ENCODE measurements around the gene OGFOD2. TPM values are rescaled to one million over a fixed set of nuclear protein-coding genes. Genes with fewer than 3 reads are reported as not detected.
"Not testable (repeated sequence)": the region's sequence is repeated elsewhere in the genome, so short reads cannot be mapped to it uniquely, and the experiment has no call there.

The OGFOD2 gene
- 16.2 TPM for total RNA-seq
- long read RNA-seq, transcript OGFOD2-201 (7 exons, 1,780 nt): major isoform, 7 of 16 reads
- long read RNA-seq, partial matches to known transcripts: 2 of 16 reads
- long read RNA-seq, other reads (novel, unspliced or antisense): 4 of 16 reads

GRCh38 chr12:122974892-122975789 is at the start of gene OGFOD2:
TSS of gene OGFOD2 (plus strand) at chr12:122975244. CDS start at chr12:122975252, 8 bp downstream.
- ATAC-seq (peak; percentile 92), DNase-seq (ENCODE audit: missing footprints) (peak; percentile 95)
- intact Hi-C loops (cut with DNase I): no loop called here

GRCh38 chr12:122927756-122928403 is 47.2 kb upstream of the OGFOD2 start:
- no peak for ATAC-seq
- intact Hi-C loops (cut with DNase I): no loop called here
- peak; percentile 51 for DNase-seq (ENCODE audit: missing footprints)

GRCh38 chr12:122928404-122929147 is 46.5 kb upstream of the OGFOD2 start:
- intact Hi-C loops (cut with DNase I): no loop called here
- ATAC-seq (no peak), DNase-seq (ENCODE audit: missing footprints) (peak; percentile 14)

GRCh38 chr12:122929148-122929538 is 45.9 kb upstream of the OGFOD2 start:
- ATAC-seq: no peak
- intact Hi-C loops (cut with DNase I): no loop called here
- DNase-seq (ENCODE audit: missing footprints): peak; percentile 40

GRCh38 chr12:122929812-122930211 is 45.2 kb upstream of the OGFOD2 start:
- ATAC-seq (no peak), DNase-seq (ENCODE audit: missing footprints) (peak; percentile 48)
- intact Hi-C loops (cut with DNase I): no loop called here

GRCh38 chr12:122932207-122932606 is 42.8 kb upstream of the OGFOD2 start:
- intact Hi-C loops (cut with DNase I): no loop called here
- ATAC-seq (no peak), DNase-seq (ENCODE audit: missing footprints) (no peak)

- ATAC-seq (no peak), DNase-seq (ENCODE audit: missing footprints) (no peak)
- intact Hi-C loops (cut with DNase I): no loop called here
Observed at GRCh38 chr12:122934722-122935121, 40.3 kb upstream of the OGFOD2 start.

GRCh38 chr12:122935318-122935717 is 39.7 kb upstream of the OGFOD2 start:
- ATAC-seq (no peak), DNase-seq (ENCODE audit: missing footprints) (peak; percentile 42)
- intact Hi-C loops (cut with DNase I): no loop called here

GRCh38 chr12:122937622-122938091 is 37.4 kb upstream of the OGFOD2 start:
- DNase-seq (ENCODE audit: missing footprints) (no peak), ATAC-seq (no peak)

GRCh38 chr12:122939125-122939524 is 35.9 kb upstream of the OGFOD2 start:
- no peak for ATAC-seq
- intact Hi-C loops (cut with DNase I): no loop called here
- no peak for DNase-seq (ENCODE audit: missing footprints)

More at GRCh38 chr12:122937622-122938091, 37.4 kb upstream of the OGFOD2 start:
- intact Hi-C loops (cut with DNase I): no loop called here

GRCh38 chr12:122941351-122941750 is 33.7 kb upstream of the OGFOD2 start:
- not testable (repeated sequence) for DNase-seq (ENCODE audit: missing footprints); ATAC-seq
- intact Hi-C loops (cut with DNase I): loop anchor here (5.0 kb wide), 1 partner anchor 44 kb away; the partner anchor contains the start of gene VPS37B

- no peak for ATAC-seq
- intact Hi-C loops (cut with DNase I): loop anchor here (5.0 kb wide), 1 partner anchor 45 kb away; the partner anchor contains the start of gene VPS37B
- DNase-seq (ENCODE audit: missing footprints): peak; percentile 1
Observed at GRCh38 chr12:122942637-122943036, 32.4 kb upstream of the OGFOD2 start.

GRCh38 chr12:122943196-122943595 is 31.8 kb upstream of the OGFOD2 start:
- peak; percentile 51 for DNase-seq (ENCODE audit: missing footprints)
- no peak for ATAC-seq
- intact Hi-C loops (cut with DNase I): loop anchor here (5.0 kb wide), 1 partner anchor 46 kb away; the partner anchor contains the start of gene VPS37B

- ATAC-seq (no peak), DNase-seq (ENCODE audit: missing footprints) (peak; percentile 35)
- intact Hi-C loops (cut with DNase I): loop anchor here (5.0 kb wide), 1 partner anchor 48 kb away; the partner anchor contains the start of gene VPS37B
Observed at GRCh38 chr12:122944605-122945592, 30.1 kb upstream of the OGFOD2 start.

GRCh38 chr12:122946690-122947341 is 28.2 kb upstream of the OGFOD2 start:
- peak; percentile 87 for DNase-seq (ENCODE audit: missing footprints)
- intact Hi-C loops (cut with DNase I): no loop called here
- ATAC-seq: peak; percentile 47

- intact Hi-C loops (cut with DNase I): no loop called here
- peak; percentile 81 for DNase-seq (ENCODE audit: missing footprints)
- ATAC-seq: peak; percentile 11
Observed at GRCh38 chr12:122947352-122947792, 27.7 kb upstream of the OGFOD2 start.

- peak; percentile 43 for DNase-seq (ENCODE audit: missing footprints)
- intact Hi-C loops (cut with DNase I): no loop called here
Observed at GRCh38 chr12:122948605-122949004, 26.4 kb upstream of the OGFOD2 start.

More at GRCh38 chr12:122948605-122949004, 26.4 kb upstream of the OGFOD2 start:
- ATAC-seq: no peak
